NCI-H524 (cell line): ENCODE data around the gene ZNF154.
"Not testable (repeated sequence)": the region's sequence is repeated elsewhere in the genome, so short reads cannot be mapped to it uniquely, and the experiment has no call there.

Source experiments
- DNase-seq, 2 experiments: peaks; one replicate each; lab custom pipeline; 2025; lab: John Stamatoyannopoulos, UW

Gene ZNF154

DNA sequence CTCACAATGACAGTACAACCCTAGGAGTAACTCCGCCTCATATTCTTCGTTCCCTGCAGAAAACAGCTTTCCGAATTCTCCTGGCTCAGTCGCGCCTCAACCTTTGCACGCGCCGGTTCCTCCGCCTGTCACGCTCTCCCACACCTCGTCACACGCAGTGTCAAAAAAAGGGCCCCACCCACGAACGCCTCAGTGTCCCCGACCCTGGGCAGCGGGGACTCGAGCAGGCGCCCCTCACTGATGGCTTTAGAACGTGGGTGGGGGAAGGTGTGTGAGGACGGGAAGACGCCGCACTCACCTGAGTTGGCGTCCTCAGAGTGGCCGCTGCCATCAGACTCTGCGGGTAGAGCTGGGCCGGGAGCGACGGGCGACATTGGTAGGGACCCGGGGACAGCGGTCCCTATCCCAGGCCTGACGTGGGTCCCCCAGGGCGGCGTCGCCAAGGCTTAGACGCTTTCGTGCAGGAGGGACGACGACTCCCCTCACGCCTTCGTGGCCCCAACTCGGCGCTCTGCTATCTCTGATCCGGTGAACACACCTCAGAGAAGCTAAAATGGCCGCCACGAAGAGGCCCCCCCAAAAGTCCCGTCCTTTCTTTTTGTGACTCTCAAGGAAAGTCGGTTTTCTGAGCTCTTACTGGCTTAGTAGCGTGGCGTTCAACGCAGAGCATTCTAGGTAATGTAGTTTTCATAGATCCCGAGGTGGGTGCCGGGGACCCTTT is at the start of gene ZNF154:
TSS of gene ZNF154 (minus strand) at position 564 of the 721 bp plus-strand sequence. CDS start at position 331, 233 bp downstream.
- no peak for DNase-seq

GRCh38 chr19:57757941-57758340 is 48.9 kb upstream of the ZNF154 start:
- no peak for DNase-seq

GRCh38 chr19:57755031-57755430 is 46.0 kb upstream of the ZNF154 start:
- DNase-seq = no peak

DNA sequence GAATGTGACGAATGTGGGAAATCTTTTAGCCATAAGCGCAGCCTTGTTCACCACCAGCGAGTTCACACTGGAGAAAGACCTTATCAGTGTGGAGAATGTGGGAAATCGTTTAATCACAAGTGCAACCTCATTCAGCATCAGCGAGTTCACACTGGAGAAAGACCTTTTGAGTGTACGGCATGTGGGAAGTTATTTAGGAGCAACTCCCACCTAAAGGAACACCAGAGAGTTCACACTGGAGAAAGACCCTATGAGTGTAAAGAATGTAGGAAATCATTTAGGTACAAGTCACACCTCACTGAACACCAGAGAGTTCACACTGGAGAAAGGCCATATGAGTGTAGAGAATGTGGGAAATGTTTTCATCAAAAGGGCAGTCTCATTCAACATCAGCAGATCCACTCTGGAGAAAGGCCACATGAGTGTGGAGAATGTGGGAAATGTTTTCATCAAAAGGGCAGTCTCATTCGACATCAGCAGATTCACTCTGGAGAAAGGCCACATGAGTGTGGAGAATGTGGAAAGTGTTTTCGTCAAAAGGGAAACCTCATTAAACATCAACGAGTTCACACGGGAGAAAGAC is 45.2 kb upstream of the ZNF154 start:
- no peak for DNase-seq

GRCh38 chr19:57748029-57748428 is 39.0 kb upstream of the ZNF154 start:
- DNase-seq = no peak

GRCh38 chr19:57747472-57747807 is 38.4 kb upstream of the ZNF154 start:
- no peak for DNase-seq

- peak; percentile 92 to 96 for DNase-seq
These were observed 37.8 kb upstream of the ZNF154 start, which contains the start of gene ZNF776 for GRCh38 chr19:57746580-57747471. Gene ZNF776, plus strand, starts transcription at chr19:57746815. Its CDS starts 244 bp downstream, at chr19:57747059.

DNA sequence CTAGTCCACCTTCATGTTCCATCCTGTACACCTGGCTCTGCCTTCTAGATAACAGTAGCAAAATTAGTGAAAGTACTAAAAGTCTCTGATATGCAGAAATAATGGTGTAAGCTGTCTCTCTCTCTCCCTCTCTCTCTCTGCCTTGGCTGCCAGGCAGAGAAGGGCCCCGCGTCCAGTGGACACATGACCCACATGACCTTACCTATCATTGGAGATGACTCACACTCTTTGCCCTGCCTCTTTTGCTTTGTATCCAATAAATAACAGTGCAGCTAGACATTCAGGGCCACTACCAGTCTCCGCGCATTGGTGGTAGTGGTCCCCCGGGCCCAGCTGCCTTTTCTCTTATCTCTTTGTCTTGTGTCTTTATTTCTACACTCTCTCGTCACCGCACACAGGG is 29.8 kb upstream of the ZNF154 start:
- not testable (repeated sequence) for DNase-seq

GRCh38 chr19:57738320-57738719 is 29.3 kb upstream of the ZNF154 start:
- peak; percentile 20 to 27 for DNase-seq

DNA sequence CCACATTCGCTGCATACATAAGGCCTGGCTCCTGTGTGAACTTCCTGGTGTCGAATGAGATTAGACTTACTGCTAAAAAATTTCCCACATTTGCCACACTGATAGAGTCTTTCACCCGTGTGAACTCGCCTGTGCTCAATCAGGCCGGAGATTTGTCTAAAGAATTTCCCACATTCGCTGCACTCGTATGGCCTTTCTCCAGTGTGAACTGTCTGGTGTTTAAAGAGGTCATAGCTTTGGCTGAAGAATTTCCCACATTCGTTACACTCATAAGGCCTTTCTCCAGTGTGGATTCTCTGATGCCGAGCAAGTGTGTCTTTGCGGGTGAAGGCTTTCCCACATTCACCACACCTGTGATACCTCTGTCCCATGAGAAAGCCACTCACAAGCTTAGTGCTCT is 11.9 kb upstream of the ZNF154 start:
- no peak for DNase-seq

- DNase-seq = peak; percentile 94 to 98
These were observed 11.0 kb upstream of the ZNF154 start for GRCh38 chr19:57719901-57720519.

DNA sequence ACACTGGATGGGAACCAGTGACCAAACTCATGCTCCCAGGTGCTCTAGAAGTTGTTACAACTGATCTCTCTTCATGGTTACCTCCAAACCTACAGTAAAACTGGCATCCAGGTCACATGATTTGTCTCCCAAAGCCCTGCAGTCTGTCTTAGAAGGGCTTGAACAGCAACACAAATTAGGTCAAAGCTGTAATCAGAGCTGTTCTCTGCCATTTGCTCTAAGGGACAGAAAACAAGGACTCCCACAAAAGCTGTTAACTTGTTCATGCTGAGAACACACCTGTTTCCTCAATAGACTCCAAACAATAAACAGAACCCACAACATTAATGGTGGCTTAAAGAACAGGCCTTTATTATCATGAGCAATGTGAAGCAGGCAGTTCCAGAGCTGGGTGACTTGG is 10.4 kb upstream of the ZNF154 start:
- DNase-seq = peak; percentile 45 to 72

- DNase-seq = no peak
These were observed 3.2 kb upstream of the ZNF154 start for GRCh38 chr19:57712222-57712621.

DNA sequence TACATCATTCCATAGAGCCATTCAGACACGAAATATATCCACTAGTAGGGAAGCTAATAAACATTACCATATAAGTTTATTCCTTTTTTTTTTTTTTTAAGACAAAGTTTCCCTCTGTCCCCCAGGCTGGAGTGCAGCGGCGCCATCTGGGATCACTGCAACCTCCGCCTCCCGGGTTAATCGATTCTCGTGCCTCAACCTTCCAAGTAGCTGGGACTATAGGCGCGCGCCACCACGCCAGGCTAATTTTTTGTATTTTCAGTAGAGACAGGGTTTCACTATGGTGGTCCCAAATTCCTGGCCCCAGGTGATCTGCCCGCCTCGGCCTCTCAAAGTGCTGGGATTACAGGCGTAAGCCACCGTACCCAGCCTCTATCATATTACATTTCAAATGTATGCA is 612 bp upstream of the ZNF154 start:
- no peak for DNase-seq

DNA sequence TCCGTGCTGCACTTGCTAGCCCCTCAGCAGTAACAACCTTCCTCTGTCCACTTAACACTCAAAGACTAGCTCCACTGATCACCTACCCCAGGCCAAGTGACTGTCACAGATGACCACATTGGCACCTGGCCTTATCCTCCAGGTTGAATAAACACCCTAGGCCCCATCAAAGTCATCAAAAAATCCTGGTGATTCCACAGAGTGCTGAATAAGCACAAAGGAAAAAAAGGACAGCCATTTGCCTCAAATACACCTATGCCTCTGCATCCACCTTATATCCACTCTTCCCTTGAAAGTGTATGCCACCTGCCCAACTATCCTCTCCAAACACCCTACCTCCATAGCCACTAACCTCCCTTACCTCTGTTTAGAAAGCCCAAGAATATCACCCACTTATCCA is 2.7 kb downstream of the ZNF154 start:
- no peak for DNase-seq

GRCh38 chr19:57701625-57702024 is 7.4 kb downstream of the ZNF154 start:
- no peak for DNase-seq

DNA sequence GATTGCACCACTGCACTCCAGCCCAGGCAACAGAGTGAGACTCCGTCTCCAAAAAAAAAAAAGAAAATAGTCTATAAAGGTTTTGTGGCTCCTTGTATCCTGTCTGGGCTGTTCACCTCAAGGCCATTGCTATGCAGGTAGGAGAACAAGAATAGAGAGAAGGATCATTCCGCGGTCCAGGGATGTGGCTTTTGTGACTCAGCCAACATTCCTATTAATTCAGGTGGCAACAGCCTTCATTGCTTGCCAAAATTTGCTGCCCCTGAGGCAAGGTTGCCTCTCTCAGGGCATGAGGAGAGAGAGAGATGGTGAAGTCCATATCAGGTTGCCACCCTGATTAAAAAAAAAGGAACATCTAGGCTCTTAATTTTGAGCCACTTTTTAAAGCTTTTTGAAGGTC is 19.3 kb downstream of the ZNF154 start:
- DNase-seq = no peak

GRCh38 chr19:57688011-57688763 is 20.8 kb downstream of the ZNF154 start:
- no peak for DNase-seq

- DNase-seq = no peak
These were observed 21.5 kb downstream of the ZNF154 start for GRCh38 chr19:57687363-57688010.

DNA sequence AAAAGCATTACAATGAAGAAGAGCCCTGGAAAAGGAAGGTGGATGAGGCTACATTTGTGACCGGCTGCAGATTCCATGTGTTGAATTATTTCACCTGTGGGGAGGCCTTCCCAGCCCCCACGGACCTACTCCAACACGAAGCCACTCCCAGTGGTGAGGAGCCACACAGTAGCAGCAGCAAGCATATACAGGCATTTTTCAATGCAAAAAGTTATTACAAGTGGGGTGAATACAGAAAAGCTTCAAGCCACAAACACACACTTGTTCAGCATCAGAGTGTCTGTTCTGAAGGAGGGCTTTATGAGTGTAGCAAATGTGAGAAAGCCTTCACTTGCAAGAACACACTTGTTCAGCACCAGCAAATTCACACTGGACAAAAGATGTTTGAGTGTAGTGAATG is 22.3 kb downstream of the ZNF154 start:
- DNase-seq = no peak

DNA sequence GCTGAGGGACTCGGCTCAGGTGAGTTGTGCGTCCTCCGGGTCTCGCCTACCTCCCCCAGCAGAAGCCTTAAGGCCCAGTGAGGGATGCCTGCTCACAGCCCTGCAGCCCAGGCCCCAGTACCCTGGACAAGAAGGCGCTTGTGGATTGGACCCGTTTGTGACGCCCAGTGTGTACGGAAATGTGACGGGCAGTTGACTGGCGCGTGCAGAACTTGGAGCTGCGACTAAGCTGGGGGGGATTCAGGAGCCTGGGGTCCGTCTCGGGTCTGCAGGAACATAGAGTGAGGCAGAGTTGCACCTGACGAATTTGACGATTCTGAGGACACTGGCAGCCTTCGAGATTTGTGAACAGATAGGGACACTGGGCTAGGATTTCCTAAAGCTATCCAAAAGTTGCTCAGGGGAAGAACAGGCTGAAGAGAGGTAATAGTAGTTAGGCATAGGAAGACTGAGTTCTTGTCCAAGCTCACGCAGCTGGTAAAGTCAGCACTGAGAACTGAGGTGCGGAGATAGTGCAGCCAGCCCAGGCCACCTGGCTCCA is 26.7 kb downstream of the ZNF154 start:
- no peak for DNase-seq
